Measurements from ENCODE around the gene KRTAP6-2. TPM values are rescaled to one million over a fixed set of nuclear protein-coding genes. Genes with fewer than 3 reads are reported as not detected.

KRTAP6-2 gene
- total RNA-seq, 6 experiments from 2014 or later: not detected

GRCh38 chr21:30555095-30555494 is 43.6 kb downstream of the KRTAP6-2 start:
- DNase-seq: no peak
- TF ChIP-seq POLR2A (IDR thresholded peaks at IDR 0.05) (no peak), CTCF (IDR thresholded peaks at IDR 0.05) (no peak)
- no peaks in the 10 kb centered on the region for H3K4me1 ChIP-seq
- H3K9me3 ChIP-seq: no peaks in the 10 kb centered on the region
- no peaks in the 10 kb centered on the region for H3K36me3 ChIP-seq
- H3K27ac ChIP-seq: no peak overlapping the region
- intact Hi-C loops (cut with DNase I): no loop called here
- no peak overlapping the region for H3K4me3 ChIP-seq
- 29% methylated on average over 2 of the region's 2 CpGs for WGBS (ENCODE audit: insufficient coverage, low coverage, low lambda C conversion rate, missing lambda C conversion rate)
- no peak for ATAC-seq
- H3K27me3 ChIP-seq: no peaks in the 10 kb centered on the region

- intact Hi-C loops (cut with DNase I): no loop called here
- Histone ChIP-seq H3K27me3 (no peaks in the 10 kb centered on the region), H3K27ac (no peak overlapping the region), H3K4me3 (no peak overlapping the region), H3K9me3 (no peaks in the 10 kb centered on the region), H3K4me1 (no peaks in the 10 kb centered on the region), H3K36me3 (no peaks in the 10 kb centered on the region)
- ATAC-seq (no peak), DNase-seq (no peak)
- TF ChIP-seq CTCF (IDR thresholded peaks at IDR 0.05) (no peak), POLR2A (IDR thresholded peaks at IDR 0.05) (no peak)
- 50% methylated on average over 1 of the region's 1 CpG for WGBS (ENCODE audit: insufficient coverage, low coverage, low lambda C conversion rate, missing lambda C conversion rate)
Measured at GRCh38 chr21:30552782-30553181, 45.9 kb downstream of the KRTAP6-2 start.

Small RNAs within 50 kb of the gene (small RNA-seq; reads per million reads assigned to genes)
- 0 reads per million in 2 experiments for gene KRTAP20-1
- 0 reads per million in 2 experiments for gene KRTAP20-3
- gene KRTAP20-4: 0 reads per million in 2 experiments
- gene KRTAP22-1: 0 reads per million in 2 experiments
- 0 reads per million in 2 experiments for gene KRTAP22-2

Other genes starting within 250 kb of the KRTAP6-2 start
- gene KRTAP13-2, start 226.6 kb downstream of the KRTAP6-2 start, total RNA-seq: not detected
- not detected for gene KRTAP13-1, start 202.9 kb downstream of the KRTAP6-2 start, total RNA-seq
- not detected for gene KRTAP13-3, start 173.0 kb downstream of the KRTAP6-2 start, total RNA-seq
- gene KRTAP13-4, start 168.7 kb downstream of the KRTAP6-2 start, total RNA-seq: not detected
- not detected for gene KRTAP15-1, start 158.6 kb downstream of the KRTAP6-2 start, total RNA-seq
- gene KRTAP19-1, start 118.5 kb downstream of the KRTAP6-2 start, total RNA-seq: not detected
- not detected for gene KRTAP19-2, start 111.5 kb downstream of the KRTAP6-2 start, total RNA-seq
- not detected for gene KRTAP19-3, start 106.9 kb downstream of the KRTAP6-2 start, total RNA-seq
- gene KRTAP19-4, start 101.7 kb downstream of the KRTAP6-2 start, total RNA-seq: not detected
- not detected for gene KRTAP19-5, start 96.8 kb downstream of the KRTAP6-2 start, total RNA-seq
- not detected for gene KRTAP19-6, start 57.0 kb downstream of the KRTAP6-2 start, total RNA-seq
- not detected for gene KRTAP19-7, start 37.6 kb downstream of the KRTAP6-2 start, total RNA-seq
- gene KRTAP22-2, start 8.5 kb downstream of the KRTAP6-2 start, total RNA-seq: not detected
- gene KRTAP6-3, start 6.5 kb downstream of the KRTAP6-2 start, total RNA-seq: not detected
- not detected for gene KRTAP22-1, start 2.2 kb upstream of the KRTAP6-2 start, total RNA-seq
- gene KRTAP6-1, start 15.0 kb upstream of the KRTAP6-2 start, total RNA-seq: not detected
- gene KRTAP20-1, start 17.5 kb upstream of the KRTAP6-2 start, total RNA-seq: not detected
- not detected for gene KRTAP20-4, start 21.7 kb upstream of the KRTAP6-2 start, total RNA-seq
- gene KRTAP20-2, start 36.3 kb upstream of the KRTAP6-2 start, total RNA-seq: not detected
- not detected for gene KRTAP20-3, start 44.0 kb upstream of the KRTAP6-2 start, total RNA-seq
- gene KRTAP21-3, start 119.9 kb upstream of the KRTAP6-2 start, total RNA-seq: not detected
- not detected for gene KRTAP21-2, start 148.4 kb upstream of the KRTAP6-2 start, total RNA-seq
- not detected for gene KRTAP21-1, start 156.5 kb upstream of the KRTAP6-2 start, total RNA-seq
- gene KRTAP8-1, start 214.4 kb upstream of the KRTAP6-2 start, total RNA-seq: not detected
- not detected for gene KRTAP7-1, start 230.9 kb upstream of the KRTAP6-2 start, total RNA-seq